NT2/D1 (cell line): ENCODE results near the gene OSBPL10.
"Not testable (repeated sequence)": the region's sequence is repeated elsewhere in the genome, so short reads cannot be mapped to it uniquely, and the experiment has no call there.

Experiments used
- DNase-seq: peaks from one replicate; pipeline ENCODE4 v3.0.0-alpha.2; 2011; ENCODE audit warnings: low read depth, low spot score
- H3K27me3 ChIP-seq: 2 replicates; pipeline ENCODE4 v1.6.0; 2011; ENCODE audit warnings: mild to moderate bottlenecking; ENCODE audit not compliant: insufficient read length, insufficient read depth
- H3K36me3 ChIP-seq: 2 replicates; pipeline ENCODE4 v1.6.1; 2011; ENCODE audit warnings: mild to moderate bottlenecking, low read length, mixed read lengths; ENCODE audit not compliant: insufficient read depth, insufficient read length
- H3K4me1 ChIP-seq: 2 replicates; pipeline ENCODE4 v1.5.1; 2011; ENCODE audit not compliant: insufficient read depth, insufficient read length
- H3K4me3 ChIP-seq: 2 replicates; pipeline ENCODE4 v1.5.1; 2011; ENCODE audit warnings: low read depth; ENCODE audit not compliant: insufficient read length
- H3K9ac ChIP-seq: 2 replicates; pipeline ENCODE4 v1.6.0; 2011; ENCODE audit warnings: low read depth; ENCODE audit not compliant: insufficient read length
- H3K9me3 ChIP-seq: 2 replicates; pipeline ENCODE4 v1.5.1; 2011; ENCODE audit warnings: mild to moderate bottlenecking, low read length; ENCODE audit not compliant: insufficient read depth
- SUZ12 ChIP-seq: IDR thresholded peaks from 2 replicates; pipeline ENCODE4 v1.6.1; 2011; ENCODE audit not compliant: insufficient read length, insufficient read depth; ENCODE audit errors: extremely low read depth
- YY1 ChIP-seq: IDR thresholded peaks from 2 replicates; pipeline ENCODE4 v1.6.1; 2011; ENCODE audit not compliant: insufficient read length, insufficient read depth
- ZNF274 ChIP-seq: IDR thresholded peaks from 2 replicates; pipeline ENCODE4 v1.6.1; 2011; ENCODE audit warnings: mild to moderate bottlenecking, low read depth, low read length

The OSBPL10 gene

GRCh38 chr3:31981206-31982181 lies at the start of gene OSBPL10, which contains the start of gene ZNF860:
Gene OSBPL10 (minus strand): TSS chr3:31981262. CDS start chr3:31981179, 83 bp downstream.
Gene ZNF860 (plus strand): TSS chr3:31981750. CDS start chr3:31989080, 7,330 bp downstream.
- H3K36me3 ChIP-seq, result peaks cover 29% of the 10 kb centered on the region
- H3K4me3 ChIP-seq, result peak within 1 kb of the TSS; percentile 78
- H3K9ac ChIP-seq, result peak within 1 kb of the TSS; percentile 90
- no peaks in the 10 kb centered on the region for H3K4me1 ChIP-seq
- no peak for DNase-seq
- TF ChIP-seq YY1 (no peak), ZNF274 (no peak), SUZ12 (no peak)
- no peaks in the 10 kb centered on the region for H3K9me3 ChIP-seq
- H3K27me3 ChIP-seq, result peaks cover 26% of the 10 kb centered on the region

GRCh38 chr3:32026593-32026992 lies 45.5 kb upstream of the OSBPL10 start:
- no peak for DNase-seq
- Histone ChIP-seq H3K36me3 (no peaks in the 10 kb centered on the region), H3K9me3 (no peaks in the 10 kb centered on the region), H3K9ac (no peak overlapping the region), H3K4me3 (no peak overlapping the region), H3K27me3 (no peaks in the 10 kb centered on the region), H3K4me1 (no peaks in the 10 kb centered on the region)
- TF ChIP-seq YY1 (no peak), SUZ12 (no peak), ZNF274 (no peak)

- TF ChIP-seq YY1 (no peak), SUZ12 (no peak), ZNF274 (no peak)
- Histone ChIP-seq H3K9ac (no peak overlapping the region), H3K4me3 (no peak overlapping the region), H3K4me1 (no peaks in the 10 kb centered on the region), H3K27me3 (no peaks in the 10 kb centered on the region), H3K9me3 (no peaks in the 10 kb centered on the region), H3K36me3 (no peaks in the 10 kb centered on the region)
- no peak for DNase-seq
Observed at GRCh38 chr3:32022947-32023346, 41.9 kb upstream of the OSBPL10 start.

- H3K4me1 ChIP-seq, result no peaks in the 10 kb centered on the region
Observed at GRCh38 chr3:32021748-32022147, 40.7 kb upstream of the OSBPL10 start.

GRCh38 chr3:32021155-32021554 lies 40.1 kb upstream of the OSBPL10 start:
- DNase-seq, result no peak
- Histone ChIP-seq H3K9me3 (no peaks in the 10 kb centered on the region), H3K9ac (no peak overlapping the region), H3K4me3 (no peak overlapping the region), H3K27me3 (no peaks in the 10 kb centered on the region), H3K36me3 (no peaks in the 10 kb centered on the region), H3K4me1 (no peaks in the 10 kb centered on the region)
- TF ChIP-seq SUZ12 (no peak), YY1 (no peak), ZNF274 (no peak)

More at GRCh38 chr3:32021748-32022147, 40.7 kb upstream of the OSBPL10 start:
- Histone ChIP-seq H3K4me3 (no peak overlapping the region), H3K9ac (no peak overlapping the region), H3K27me3 (no peaks in the 10 kb centered on the region), H3K36me3 (no peaks in the 10 kb centered on the region), H3K9me3 (no peaks in the 10 kb centered on the region)
- no peak for TF ChIP-seq SUZ12
- DNase-seq, result no peak

GRCh38 chr3:32018757-32019564 lies 37.9 kb upstream of the OSBPL10 start:
- no peaks in the 10 kb centered on the region for H3K27me3 ChIP-seq
- H3K4me3 ChIP-seq, result no peak overlapping the region
- H3K4me1 ChIP-seq, result no peaks in the 10 kb centered on the region
- H3K9me3 ChIP-seq, result no peaks in the 10 kb centered on the region
- H3K36me3 ChIP-seq, result no peaks in the 10 kb centered on the region
- peak; percentile 28 for DNase-seq
- no peak overlapping the region for H3K9ac ChIP-seq
- TF ChIP-seq SUZ12 (no peak), YY1 (no peak), ZNF274 (no peak)

GRCh38 chr3:32017286-32017685 lies 36.2 kb upstream of the OSBPL10 start:
- no peak overlapping the region for H3K4me3 ChIP-seq
- H3K9me3 ChIP-seq, result no peaks in the 10 kb centered on the region
- H3K27me3 ChIP-seq, result no peaks in the 10 kb centered on the region
- H3K9ac ChIP-seq, result no peak overlapping the region
- no peak for DNase-seq
- no peaks in the 10 kb centered on the region for H3K4me1 ChIP-seq
- no peaks in the 10 kb centered on the region for H3K36me3 ChIP-seq
- no peak for TF ChIP-seq SUZ12
- TF ChIP-seq YY1, result no peak
- no peak for TF ChIP-seq ZNF274

GRCh38 chr3:32015638-32016037 lies 34.6 kb upstream of the OSBPL10 start:
- not testable (repeated sequence) for H3K36me3 ChIP-seq, DNase-seq, H3K27me3 ChIP-seq, H3K4me1 ChIP-seq, H3K9me3 ChIP-seq, H3K4me3 ChIP-seq, H3K9ac ChIP-seq

GRCh38 chr3:32010699-32011098 lies 29.6 kb upstream of the OSBPL10 start:
- not testable (repeated sequence) for DNase-seq, H3K36me3 ChIP-seq, H3K4me3 ChIP-seq, H3K9me3 ChIP-seq, H3K4me1 ChIP-seq, H3K27me3 ChIP-seq, H3K9ac ChIP-seq
